Measurements from ENCODE around the gene ALG9. TPM values are rescaled to one million over a fixed set of nuclear protein-coding genes. Genes with fewer than 3 reads are reported as not detected.

Gene ALG9
- polyA plus RNA-seq, 1 donor (not counting 4 experiments of a cell fraction or from before 2014, with no cell fraction given), result 27.2 TPM

- Histone ChIP-seq H3K36me3 (ENCODE audit: control insufficient read depth in 2 of 2, extremely low read depth in 1 of 2, insufficient read depth in 2 of 2, low read length in 2 of 2) (no peaks in the 10 kb centered on the region), H3K27ac (ENCODE audit: control insufficient read depth, insufficient read depth, low read length) (no peak overlapping the region), H3K4me3 (ENCODE audit: control insufficient read depth in 2 of 3, extremely low read depth in 1 of 3, insufficient read depth in 2 of 3, low read depth in 1 of 3, low read length in 3 of 3) (no peak overlapping the region), H3K79me2 (ENCODE audit: control insufficient read depth, insufficient read depth, low read length) (no peaks in the 10 kb centered on the region), H3K9me1 (ENCODE audit: control insufficient read depth, extremely low read depth, insufficient read depth, low read length) (no peaks in the 10 kb centered on the region), H3K9ac (ENCODE audit: control insufficient read depth, extremely low read depth, insufficient read depth, low read length) (no peak overlapping the region), H3K4me1 (ENCODE audit: control insufficient read depth, extremely low read depth, insufficient read depth, low read length) (peaks cover 14% of the 10 kb centered on the region), H3K27me3 (ENCODE audit: control insufficient read depth, extremely low read depth, insufficient read depth, low read length) (peaks cover 3% of the 10 kb centered on the region), H3K4me2 (ENCODE audit: control insufficient read depth, extremely low read depth, insufficient read depth, low read depth, low read length) (no peak overlapping the region), H4K20me1 (ENCODE audit: control insufficient read depth, extremely low read depth, insufficient read depth, low read length) (no peaks in the 10 kb centered on the region), H3K9me3 (ENCODE audit: control insufficient read depth, low read depth, low read length) (no peaks in the 10 kb centered on the region), H2AFZ (ENCODE audit: control insufficient read depth, low read length) (no peak overlapping the region)
- dilution Hi-C loops (cut with MboI; ENCODE audit: extremely low pct_ligation_motif_present, low sequenced_read_pairs), result no loop called here
- no peak for TF ChIP-seq EZH2 (IDR thresholded peaks at IDR 0.05; ENCODE audit: low read length)
- DNase-seq (ENCODE audit: low read depth, low spot score) (no peak), FAIRE-seq (no peak)
These were observed 37.4 kb upstream of the ALG9 start for GRCh38 chr11:111908639-111909305.

DNA sequence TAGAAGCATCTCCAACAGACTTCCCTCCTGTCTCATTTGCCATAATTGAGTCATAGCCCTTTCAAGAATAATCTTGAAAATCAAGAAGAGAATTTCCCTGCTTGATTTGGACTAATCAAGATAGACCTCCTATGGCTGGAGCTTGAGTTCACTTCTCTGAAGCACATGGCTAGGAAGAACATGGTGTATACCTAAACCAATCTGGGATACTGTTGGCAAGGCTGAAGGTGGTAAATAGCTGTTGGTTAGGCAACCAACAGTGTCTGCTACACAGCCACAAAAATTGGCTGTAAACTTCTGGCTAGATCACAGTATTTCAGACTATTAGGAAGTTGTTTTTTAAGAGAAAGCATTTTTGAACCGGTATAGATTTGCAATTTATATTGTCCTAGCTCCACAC, 35.3 kb upstream of the ALG9 start:
- H3K27me3 ChIP-seq (ENCODE audit: control insufficient read depth, extremely low read depth, insufficient read depth, low read length), result peaks cover 3% of the 10 kb centered on the region
- no peak overlapping the region for H2AFZ ChIP-seq (ENCODE audit: control insufficient read depth, low read length)
- no peak for TF ChIP-seq CTCF (optimal IDR thresholded peaks at IDR 0.05 in 1 of 3, IDR thresholded peaks at IDR 0.05 in 1 of 3, conservative IDR thresholded peaks at IDR 0.05 in 1 of 3; ENCODE audit: extremely low read depth in 1 of 3, insufficient read depth in 2 of 3, low read length in 3 of 3)
- TF ChIP-seq EZH2 (IDR thresholded peaks at IDR 0.05; ENCODE audit: low read length), result no peak
- dilution Hi-C loops (cut with MboI; ENCODE audit: extremely low pct_ligation_motif_present, low sequenced_read_pairs), result no loop called here
- H3K9ac ChIP-seq (ENCODE audit: control insufficient read depth, extremely low read depth, insufficient read depth, low read length), result no peak overlapping the region
- DNase-seq (ENCODE audit: low read depth, low spot score), result no peak
- H3K27ac ChIP-seq (ENCODE audit: control insufficient read depth, insufficient read depth, low read length), result no peak overlapping the region
- no peaks in the 10 kb centered on the region for H3K79me2 ChIP-seq (ENCODE audit: control insufficient read depth, insufficient read depth, low read length)
- H3K4me1 ChIP-seq (ENCODE audit: control insufficient read depth, extremely low read depth, insufficient read depth, low read length), result peaks cover 6% of the 10 kb centered on the region
- H3K36me3 ChIP-seq (ENCODE audit: control insufficient read depth in 2 of 2, extremely low read depth in 1 of 2, insufficient read depth in 2 of 2, low read length in 2 of 2), result no peaks in the 10 kb centered on the region
- no peak overlapping the region for H3K4me2 ChIP-seq (ENCODE audit: control insufficient read depth, extremely low read depth, insufficient read depth, low read depth, low read length)
- no peaks in the 10 kb centered on the region for H3K9me1 ChIP-seq (ENCODE audit: control insufficient read depth, extremely low read depth, insufficient read depth, low read length)
- no peaks in the 10 kb centered on the region for H3K9me3 ChIP-seq (ENCODE audit: control insufficient read depth, low read depth, low read length)
- no peak overlapping the region for H3K4me3 ChIP-seq (ENCODE audit: control insufficient read depth in 2 of 3, extremely low read depth in 1 of 3, insufficient read depth in 2 of 3, low read depth in 1 of 3, low read length in 3 of 3)
- H4K20me1 ChIP-seq (ENCODE audit: control insufficient read depth, extremely low read depth, insufficient read depth, low read length), result no peaks in the 10 kb centered on the region
- FAIRE-seq, result no peak

- Histone ChIP-seq H3K9me1 (ENCODE audit: control insufficient read depth, extremely low read depth, insufficient read depth, low read length) (no peaks in the 10 kb centered on the region), H3K4me3 (ENCODE audit: control insufficient read depth in 2 of 3, extremely low read depth in 1 of 3, insufficient read depth in 2 of 3, low read depth in 1 of 3, low read length in 3 of 3) (no peak overlapping the region), H3K9ac (ENCODE audit: control insufficient read depth, extremely low read depth, insufficient read depth, low read length) (no peak overlapping the region), H3K4me2 (ENCODE audit: control insufficient read depth, extremely low read depth, insufficient read depth, low read depth, low read length) (no peak overlapping the region), H3K27me3 (ENCODE audit: control insufficient read depth, extremely low read depth, insufficient read depth, low read length) (no peaks in the 10 kb centered on the region), H3K36me3 (ENCODE audit: control insufficient read depth in 2 of 2, extremely low read depth in 1 of 2, insufficient read depth in 2 of 2, low read length in 2 of 2) (no peaks in the 10 kb centered on the region), H4K20me1 (ENCODE audit: control insufficient read depth, extremely low read depth, insufficient read depth, low read length) (no peaks in the 10 kb centered on the region), H3K4me1 (ENCODE audit: control insufficient read depth, extremely low read depth, insufficient read depth, low read length) (no peaks in the 10 kb centered on the region), H3K27ac (ENCODE audit: control insufficient read depth, insufficient read depth, low read length) (no peak overlapping the region), H2AFZ (ENCODE audit: control insufficient read depth, low read length) (no peak overlapping the region), H3K79me2 (ENCODE audit: control insufficient read depth, insufficient read depth, low read length) (no peaks in the 10 kb centered on the region), H3K9me3 (ENCODE audit: control insufficient read depth, low read depth, low read length) (no peaks in the 10 kb centered on the region)
- dilution Hi-C loops (cut with MboI; ENCODE audit: extremely low pct_ligation_motif_present, low sequenced_read_pairs), result no loop called here
- DNase-seq (ENCODE audit: low read depth, low spot score) (no peak), FAIRE-seq (no peak)
- TF ChIP-seq CTCF (optimal IDR thresholded peaks at IDR 0.05 in 1 of 3, IDR thresholded peaks at IDR 0.05 in 1 of 3, conservative IDR thresholded peaks at IDR 0.05 in 1 of 3; ENCODE audit: extremely low read depth in 1 of 3, insufficient read depth in 2 of 3, low read length in 3 of 3), result no peak
- TF ChIP-seq EZH2 (IDR thresholded peaks at IDR 0.05; ENCODE audit: low read length), result no peak
These were observed 34.0 kb upstream of the ALG9 start for GRCh38 chr11:111905411-111905810.
